Panc1 (cell line): ENCODE measurements around the gene UBE2Q1. TPM values are rescaled to one million over a fixed set of nuclear protein-coding genes. Genes with fewer than 3 reads are reported as not detected.

Experiments used
- ATAC-seq: fragments of 200-7000 bp; cut with Tn5 transposase; 2 replicates; pipeline ENCODE4 v1.9.1; 2020; ENCODE audit warnings: mild to moderate bottlenecking, moderate library complexity
- BruUV-seq: library from RNA; stranded (reverse); fragments of 400-500 nt; replicated peaks from 2 replicates; lab custom pipeline; 2021; lab: Mats Ljungman, UMichigan
- CTCF ChIA-PET: fragments of 300-600 bp; sonication (Branson Sonifier 250); formaldehyde crosslinking; loops from one replicate; lab custom pipeline; 2022; ENCODE audit warnings: antibody characterized with exemption; lab: Charles Lee
- POLR2A ChIA-PET: fragments of 300-600 bp; sonication (Branson Sonifier 250); formaldehyde crosslinking; loops from one replicate; lab custom pipeline; 2022; ENCODE audit warnings: antibody characterized with exemption; lab: Charles Lee
- DNase-seq: peaks from one replicate; pipeline ENCODE4 v3.0.0-alpha.2; 2010; ENCODE audit warnings: low read depth, low spot score
- H3K27ac ChIP-seq: 2 replicates; pipeline ENCODE4 v1.5.1; 2011; ENCODE audit warnings: mild to moderate bottlenecking, low read length, inconsistent platforms
- H3K27me3 ChIP-seq: fragments of 200-500 bp; sonication (Bioruptor generic); 2 replicates; pipeline ENCODE4 v1.6.0; 2014; ENCODE audit warnings: low read length, inconsistent platforms; ENCODE audit not compliant: control insufficient read depth, insufficient read depth
- H3K36me3 ChIP-seq: fragments of 200-500 bp; sonication (Bioruptor generic); 2 replicates; pipeline ENCODE4 v1.5.1; 2014; ENCODE audit warnings: inconsistent platforms, mild to moderate bottlenecking, low read length, moderate library complexity; ENCODE audit not compliant: control insufficient read depth, insufficient read depth
- H3K4me1 ChIP-seq: 2 replicates; pipeline ENCODE4 v1.5.1; 2011; ENCODE audit warnings: inconsistent platforms, mild to moderate bottlenecking, low read length, moderate library complexity; ENCODE audit not compliant: control insufficient read depth, insufficient read depth
- H3K4me3 ChIP-seq, 2 experiments: 2 replicates each; pipeline ENCODE4 v1.5.1; 2011 to 2012; ENCODE audit warnings: low read depth in 2 of 2, low read length in 2 of 2, mild to moderate bottlenecking in 2 of 2, inconsistent platforms in 1 of 2, moderate library complexity in 1 of 2
- H3K9me3 ChIP-seq: fragments of 200-500 bp; sonication (Bioruptor generic); 2 replicates; pipeline ENCODE4 v1.5.1; 2014; ENCODE audit warnings: low read depth, mild to moderate bottlenecking, inconsistent platforms, low read length, moderate library complexity; ENCODE audit not compliant: control insufficient read depth, insufficient read depth
- POLR2AphosphoS5 ChIP-seq: IDR thresholded peaks from 2 replicates; pipeline ENCODE4 v1.6.1; 2012; ENCODE audit warnings: mild to moderate bottlenecking, low read depth, low read length, moderate library complexity
- SIN3A ChIP-seq: IDR thresholded peaks from 2 replicates; pipeline ENCODE4 v1.6.1; 2012; ENCODE audit warnings: low read depth, mild to moderate bottlenecking, low read length, moderate library complexity, borderline replicate concordance; ENCODE audit not compliant: insufficient read depth
- TCF7L2 ChIP-seq: IDR thresholded peaks from 2 replicates; pipeline ENCODE4 v1.6.1; 2011; ENCODE audit warnings: mild to moderate bottlenecking, low read depth, low read length, inconsistent platforms
- in situ Hi-C: cut with HindIII; loops from 2 replicates; pipeline ENCODE4 v1.10.0; 2016; ENCODE audit warnings: low sequenced_read_pairs, low pct_unique_long_range_greater_than_20kb
- intact Hi-C: fragments of 100-400 bp; cut with micrococcal nuclease; formaldehyde crosslinking; loops from one replicate; pipeline ENCODE4 v1.10.0; 2022; ENCODE audit not compliant: unreplicated experiment
- total RNA-seq: library from RNA; stranded (reverse); gene quantifications from one replicate; pipeline ENCODE4 v1.2.1, GENCODE V29; 2021; ENCODE audit not compliant: unreplicated experiment
- TF ChIP-seq, protein P1 (sequence below): fragments of 450-650 bp; IDR thresholded peaks from 2 replicates; pipeline ENCODE4 v1.5.1; 2017; ENCODE audit warnings: mild to moderate bottlenecking
- TF ChIP-seq, protein P2 (sequence below), 2 experiments: IDR thresholded peaks; 2 replicates each; pipeline ENCODE4 v1.6.1; 2011 to 2012; ENCODE audit warnings: low read depth in 2 of 2, control low read depth in 1 of 2, low read length in 1 of 2, mild to moderate bottlenecking in 1 of 2, moderate library complexity in 1 of 2; ENCODE audit not compliant: insufficient read depth in 1 of 2

The UBE2Q1 gene
- total RNA-seq, 1 experiment from 2014 or later, result 96.0 TPM

DNA sequence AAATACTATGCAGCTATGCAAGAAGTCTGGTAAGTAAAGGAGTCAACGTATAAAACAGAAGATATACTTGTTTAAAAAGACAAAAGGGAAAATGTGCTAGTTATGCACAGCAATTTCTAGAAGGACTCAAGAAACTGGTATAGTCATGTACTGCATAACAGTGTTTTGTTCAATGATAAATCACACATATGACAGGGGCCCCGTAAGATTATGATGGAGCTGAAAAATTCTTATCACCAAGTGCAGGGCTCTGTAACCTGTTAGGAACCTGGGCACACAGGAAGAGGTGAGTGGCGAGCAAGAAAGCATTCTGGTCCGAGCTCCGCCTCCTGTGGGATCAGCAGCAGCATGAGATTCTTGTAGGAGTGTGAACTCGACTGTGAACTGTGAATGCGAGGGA, 36.3 kb upstream of the UBE2Q1 start:
- no TSS peak for BruUV-seq
- DNase-seq (no peak), ATAC-seq (no peak)
- no peaks in the 10 kb centered on the region for H3K9me3 ChIP-seq
- H3K4me1 ChIP-seq, result no peaks in the 10 kb centered on the region; the same call in 1 of the 2 replicates
- no peak overlapping the region for H3K4me3 ChIP-seq
- H3K36me3 ChIP-seq, result peaks cover 31% of the 10 kb centered on the region
- CTCF ChIA-PET, result no interaction called here
- intact Hi-C loops (no loop called here), in situ Hi-C loops (no loop called here)
- H3K27me3 ChIP-seq, result no peaks in the 10 kb centered on the region
- POLR2A ChIA-PET, result interaction anchor here (0.6 kb wide), 1 partner anchor 17 kb away, joined by 3 read pairs; no protein-coding TSS in a partner anchor
- TF ChIP-seq, protein P1, sequence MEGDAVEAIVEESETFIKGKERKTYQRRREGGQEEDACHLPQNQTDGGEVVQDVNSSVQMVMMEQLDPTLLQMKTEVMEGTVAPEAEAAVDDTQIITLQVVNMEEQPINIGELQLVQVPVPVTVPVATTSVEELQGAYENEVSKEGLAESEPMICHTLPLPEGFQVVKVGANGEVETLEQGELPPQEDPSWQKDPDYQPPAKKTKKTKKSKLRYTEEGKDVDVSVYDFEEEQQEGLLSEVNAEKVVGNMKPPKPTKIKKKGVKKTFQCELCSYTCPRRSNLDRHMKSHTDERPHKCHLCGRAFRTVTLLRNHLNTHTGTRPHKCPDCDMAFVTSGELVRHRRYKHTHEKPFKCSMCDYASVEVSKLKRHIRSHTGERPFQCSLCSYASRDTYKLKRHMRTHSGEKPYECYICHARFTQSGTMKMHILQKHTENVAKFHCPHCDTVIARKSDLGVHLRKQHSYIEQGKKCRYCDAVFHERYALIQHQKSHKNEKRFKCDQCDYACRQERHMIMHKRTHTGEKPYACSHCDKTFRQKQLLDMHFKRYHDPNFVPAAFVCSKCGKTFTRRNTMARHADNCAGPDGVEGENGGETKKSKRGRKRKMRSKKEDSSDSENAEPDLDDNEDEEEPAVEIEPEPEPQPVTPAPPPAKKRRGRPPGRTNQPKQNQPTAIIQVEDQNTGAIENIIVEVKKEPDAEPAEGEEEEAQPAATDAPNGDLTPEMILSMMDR, result no peak
- TF ChIP-seq SIN3A (no peak), TCF7L2 (no peak), POLR2AphosphoS5 (no peak)
- TF ChIP-seq, protein P2, sequence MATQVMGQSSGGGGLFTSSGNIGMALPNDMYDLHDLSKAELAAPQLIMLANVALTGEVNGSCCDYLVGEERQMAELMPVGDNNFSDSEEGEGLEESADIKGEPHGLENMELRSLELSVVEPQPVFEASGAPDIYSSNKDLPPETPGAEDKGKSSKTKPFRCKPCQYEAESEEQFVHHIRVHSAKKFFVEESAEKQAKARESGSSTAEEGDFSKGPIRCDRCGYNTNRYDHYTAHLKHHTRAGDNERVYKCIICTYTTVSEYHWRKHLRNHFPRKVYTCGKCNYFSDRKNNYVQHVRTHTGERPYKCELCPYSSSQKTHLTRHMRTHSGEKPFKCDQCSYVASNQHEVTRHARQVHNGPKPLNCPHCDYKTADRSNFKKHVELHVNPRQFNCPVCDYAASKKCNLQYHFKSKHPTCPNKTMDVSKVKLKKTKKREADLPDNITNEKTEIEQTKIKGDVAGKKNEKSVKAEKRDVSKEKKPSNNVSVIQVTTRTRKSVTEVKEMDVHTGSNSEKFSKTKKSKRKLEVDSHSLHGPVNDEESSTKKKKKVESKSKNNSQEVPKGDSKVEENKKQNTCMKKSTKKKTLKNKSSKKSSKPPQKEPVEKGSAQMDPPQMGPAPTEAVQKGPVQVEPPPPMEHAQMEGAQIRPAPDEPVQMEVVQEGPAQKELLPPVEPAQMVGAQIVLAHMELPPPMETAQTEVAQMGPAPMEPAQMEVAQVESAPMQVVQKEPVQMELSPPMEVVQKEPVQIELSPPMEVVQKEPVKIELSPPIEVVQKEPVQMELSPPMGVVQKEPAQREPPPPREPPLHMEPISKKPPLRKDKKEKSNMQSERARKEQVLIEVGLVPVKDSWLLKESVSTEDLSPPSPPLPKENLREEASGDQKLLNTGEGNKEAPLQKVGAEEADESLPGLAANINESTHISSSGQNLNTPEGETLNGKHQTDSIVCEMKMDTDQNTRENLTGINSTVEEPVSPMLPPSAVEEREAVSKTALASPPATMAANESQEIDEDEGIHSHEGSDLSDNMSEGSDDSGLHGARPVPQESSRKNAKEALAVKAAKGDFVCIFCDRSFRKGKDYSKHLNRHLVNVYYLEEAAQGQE (IDR thresholded peaks at IDR 0.05; ENCODE audit: insufficient read depth in 1 of 2, low read depth in 2 of 2, low read length in 1 of 2), result no peak
- no peak overlapping the region for H3K27ac ChIP-seq

DNA sequence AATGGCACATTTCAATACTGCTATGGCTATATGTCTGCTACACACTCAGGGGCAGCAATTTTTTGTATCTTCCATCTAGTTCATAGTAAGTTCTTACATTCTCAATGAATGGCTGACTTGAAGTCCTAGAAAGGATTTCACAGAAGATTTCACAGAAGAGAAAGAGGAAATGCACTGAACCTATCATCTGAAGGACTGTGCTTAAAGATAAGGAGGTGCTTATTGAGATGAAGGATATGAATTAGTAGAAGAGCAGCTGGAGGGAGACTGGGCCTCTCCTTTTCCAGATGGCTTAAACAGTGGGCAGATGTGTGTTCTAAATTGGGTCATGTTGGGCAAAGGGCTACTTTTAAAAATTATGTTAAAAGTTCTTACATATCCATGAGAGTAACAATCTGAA, 34.9 kb upstream of the UBE2Q1 start:
- no TSS peak for BruUV-seq
- intact Hi-C loops (no loop called here), in situ Hi-C loops (no loop called here)
- ATAC-seq (no peak), DNase-seq (no peak)
- H3K9me3 ChIP-seq, result no peaks in the 10 kb centered on the region
- H3K36me3 ChIP-seq, result peaks cover 35% of the 10 kb centered on the region
- H3K27ac ChIP-seq, result no peak overlapping the region
- TF ChIP-seq POLR2AphosphoS5, result no peak
- TF ChIP-seq, protein P2 (IDR thresholded peaks at IDR 0.05; ENCODE audit: insufficient read depth in 1 of 2, low read depth in 2 of 2, low read length in 1 of 2), result no peak
- no peak for TF ChIP-seq SIN3A
- TF ChIP-seq, protein P1, result no peak
- no peak for TF ChIP-seq TCF7L2
- CTCF ChIA-PET, result no interaction called here
- H3K27me3 ChIP-seq, result no peaks in the 10 kb centered on the region
- H3K4me3 ChIP-seq, result no peak overlapping the region
- no peaks in the 10 kb centered on the region; the same call in 1 of the 2 replicates for H3K4me1 ChIP-seq
- POLR2A ChIA-PET, result no interaction called here
